ENCODE data around the gene KIF19. TPM values are rescaled to one million over a fixed set of nuclear protein-coding genes. Genes with fewer than 3 reads are reported as not detected.

The KIF19 gene
- total RNA-seq, 1 donor from 2014 or later, result 2.2 TPM

GRCh38 chr17:74387365-74388218 lies 61.6 kb downstream of the KIF19 start:
- H3K27ac Mint-ChIP-seq, result no peak overlapping the region
- H3K9me3 Mint-ChIP-seq (ENCODE audit: low read depth), result no peaks in the 10 kb centered on the region
- TF ChIP-seq, protein P1, sequence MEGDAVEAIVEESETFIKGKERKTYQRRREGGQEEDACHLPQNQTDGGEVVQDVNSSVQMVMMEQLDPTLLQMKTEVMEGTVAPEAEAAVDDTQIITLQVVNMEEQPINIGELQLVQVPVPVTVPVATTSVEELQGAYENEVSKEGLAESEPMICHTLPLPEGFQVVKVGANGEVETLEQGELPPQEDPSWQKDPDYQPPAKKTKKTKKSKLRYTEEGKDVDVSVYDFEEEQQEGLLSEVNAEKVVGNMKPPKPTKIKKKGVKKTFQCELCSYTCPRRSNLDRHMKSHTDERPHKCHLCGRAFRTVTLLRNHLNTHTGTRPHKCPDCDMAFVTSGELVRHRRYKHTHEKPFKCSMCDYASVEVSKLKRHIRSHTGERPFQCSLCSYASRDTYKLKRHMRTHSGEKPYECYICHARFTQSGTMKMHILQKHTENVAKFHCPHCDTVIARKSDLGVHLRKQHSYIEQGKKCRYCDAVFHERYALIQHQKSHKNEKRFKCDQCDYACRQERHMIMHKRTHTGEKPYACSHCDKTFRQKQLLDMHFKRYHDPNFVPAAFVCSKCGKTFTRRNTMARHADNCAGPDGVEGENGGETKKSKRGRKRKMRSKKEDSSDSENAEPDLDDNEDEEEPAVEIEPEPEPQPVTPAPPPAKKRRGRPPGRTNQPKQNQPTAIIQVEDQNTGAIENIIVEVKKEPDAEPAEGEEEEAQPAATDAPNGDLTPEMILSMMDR (IDR thresholded peaks at IDR 0.05; ENCODE audit: unreplicated experiment), result peak; percentile 20
- H3K27me3 Mint-ChIP-seq, result peaks cover 4% of the 10 kb centered on the region
- H3K4me1 Mint-ChIP-seq (ENCODE audit: low read depth), result peaks cover 11% of the 10 kb centered on the region
- no peak overlapping the region for H3K4me3 Mint-ChIP-seq (ENCODE audit: low read depth)
- no peaks in the 10 kb centered on the region for H3K36me3 Mint-ChIP-seq (ENCODE audit: insufficient read depth)
- no peak for DNase-seq (ENCODE audit: low spot score, unreplicated experiment)

DNA sequence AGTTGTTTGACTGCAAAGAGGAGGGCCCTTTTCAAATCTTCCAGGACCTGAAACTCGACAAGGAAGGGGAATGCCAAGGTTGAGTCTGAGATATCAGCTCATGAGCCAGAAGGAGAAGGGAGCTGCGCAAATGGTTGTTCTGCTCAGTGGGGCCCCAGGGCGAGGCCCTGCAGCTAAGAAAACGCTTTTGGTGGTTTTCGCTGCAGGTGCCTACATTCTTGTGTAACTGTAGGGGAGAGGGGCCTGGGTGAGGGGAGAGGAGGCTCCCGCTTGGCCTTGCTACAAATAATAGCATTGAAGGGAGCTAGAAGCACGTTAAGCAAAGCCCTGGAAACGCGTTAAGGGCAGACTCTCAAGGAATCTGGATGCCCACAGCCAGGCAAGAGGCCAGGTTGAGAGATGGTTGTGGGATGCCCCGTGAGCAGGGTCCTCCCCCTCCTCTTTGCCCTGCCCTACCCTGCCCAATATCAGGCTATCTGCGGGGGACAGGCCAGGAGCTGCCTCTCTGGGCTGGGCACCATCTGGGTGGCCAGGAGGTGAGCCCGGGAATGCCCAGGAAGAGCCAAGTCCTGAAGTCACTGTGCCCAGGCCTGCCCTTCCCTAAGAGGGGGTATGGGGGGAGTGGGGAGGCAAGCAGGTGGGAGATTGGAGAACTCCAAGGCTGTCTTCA lies 63.2 kb downstream of the KIF19 start:
- Mint-ChIP-seq H3K4me3 (ENCODE audit: low read depth) (no peak overlapping the region), H3K9me3 (ENCODE audit: low read depth) (no peaks in the 10 kb centered on the region), H3K36me3 (ENCODE audit: insufficient read depth) (no peaks in the 10 kb centered on the region), H3K27ac (peak overlapping the region; percentile 69), H3K27me3 (peaks cover 4% of the 10 kb centered on the region), H3K4me1 (ENCODE audit: low read depth) (peaks cover 11% of the 10 kb centered on the region)
- DNase-seq (ENCODE audit: low spot score, unreplicated experiment), result no peak
- TF ChIP-seq, protein P1 (IDR thresholded peaks at IDR 0.05; ENCODE audit: unreplicated experiment), result no peak

DNA sequence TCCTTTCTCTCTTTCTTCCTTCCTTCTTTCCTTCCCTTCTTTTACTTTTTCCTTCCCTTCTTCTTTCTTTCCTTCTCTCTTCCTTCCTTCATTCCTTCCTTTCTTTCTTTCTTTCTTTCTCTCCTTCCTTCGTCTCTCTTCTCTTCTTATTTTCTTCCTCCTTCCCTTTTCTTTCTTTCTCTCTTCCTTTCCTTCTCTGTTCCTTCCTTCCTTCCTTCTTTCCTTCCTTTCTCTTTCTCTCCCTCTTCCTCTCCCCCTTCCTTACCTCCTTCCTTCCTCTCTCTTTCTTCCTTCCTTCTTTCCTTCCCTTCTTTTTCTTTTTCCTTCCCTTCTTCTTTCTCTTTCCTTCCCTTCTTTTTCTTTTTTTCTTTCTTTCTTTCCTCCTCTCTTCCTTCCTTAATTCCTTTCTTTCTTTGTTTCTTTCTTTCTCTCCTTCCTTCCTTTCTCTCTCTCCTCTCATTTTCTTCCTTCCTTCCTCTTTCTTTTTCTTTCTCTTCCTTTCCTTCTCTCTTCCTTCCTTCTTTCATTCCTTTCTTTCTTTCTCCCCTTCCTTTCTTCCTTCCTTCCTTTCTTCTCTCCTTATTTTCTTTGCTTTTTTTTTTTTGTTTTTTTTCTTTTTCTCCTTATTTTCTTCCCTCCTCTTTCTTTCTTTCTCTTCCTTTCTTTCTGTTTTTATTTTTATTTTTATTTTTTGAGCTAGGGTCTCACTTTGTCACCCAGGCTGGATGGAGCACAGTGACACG lies 64.1 kb downstream of the KIF19 start:
- no peak overlapping the region for H3K27ac Mint-ChIP-seq
- no peak for DNase-seq (ENCODE audit: low spot score, unreplicated experiment)
- TF ChIP-seq, protein P1 (IDR thresholded peaks at IDR 0.05; ENCODE audit: unreplicated experiment), result no peak
- H3K4me3 Mint-ChIP-seq (ENCODE audit: low read depth), result no peak overlapping the region
- H3K36me3 Mint-ChIP-seq (ENCODE audit: insufficient read depth), result no peaks in the 10 kb centered on the region
- H3K27me3 Mint-ChIP-seq, result peaks cover 4% of the 10 kb centered on the region
- peaks cover 11% of the 10 kb centered on the region for H3K4me1 Mint-ChIP-seq (ENCODE audit: low read depth)
- no peaks in the 10 kb centered on the region for H3K9me3 Mint-ChIP-seq (ENCODE audit: low read depth)

DNA sequence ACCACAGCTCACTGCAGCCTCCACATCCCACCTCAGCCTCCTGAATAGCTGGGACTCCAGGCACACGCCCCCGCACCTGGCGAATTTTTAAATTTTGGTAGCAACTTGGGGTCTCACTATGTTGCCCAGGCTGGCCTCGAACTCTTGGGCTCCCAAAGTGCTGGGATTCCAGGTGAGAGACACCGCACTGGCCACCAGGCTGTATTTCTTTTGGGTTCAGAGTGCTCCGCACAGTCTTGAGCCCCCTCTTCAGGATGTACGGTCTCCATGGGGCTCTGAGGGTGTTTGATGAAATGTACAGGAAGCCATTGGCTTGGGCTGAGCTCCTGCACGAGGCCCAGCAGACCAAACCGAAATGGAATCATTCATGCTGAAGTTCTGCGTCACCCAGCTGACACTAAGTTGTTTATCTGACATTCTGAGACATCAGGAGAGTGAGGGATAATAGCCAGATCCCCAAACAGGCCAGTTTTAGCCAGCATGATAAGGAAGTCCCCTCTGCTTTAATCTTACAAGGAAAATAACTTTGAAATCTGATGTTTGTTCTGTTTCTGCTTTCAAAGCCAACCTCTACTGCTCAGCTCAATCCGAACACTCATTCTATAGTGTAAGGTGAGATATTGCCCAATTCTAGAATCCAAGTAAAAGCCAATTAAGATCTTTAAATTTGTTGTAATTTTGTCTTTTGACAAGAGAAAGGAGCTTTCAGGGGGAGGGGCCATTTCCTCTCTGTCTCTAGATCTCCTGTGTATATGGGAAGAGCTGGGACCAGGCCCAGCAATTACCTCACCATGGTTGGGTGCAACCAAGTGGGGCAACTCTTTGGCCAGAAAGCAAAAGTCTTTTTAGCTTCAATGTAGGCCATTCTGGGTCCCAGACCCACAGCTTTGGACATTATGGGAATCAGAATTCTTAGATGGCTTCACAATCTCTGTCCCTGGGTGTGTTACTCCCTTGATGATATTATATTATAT lies 64.9 kb downstream of the KIF19 start:
- Mint-ChIP-seq H3K9me3 (ENCODE audit: low read depth) (no peaks in the 10 kb centered on the region), H3K27me3 (peaks cover 4% of the 10 kb centered on the region), H3K36me3 (ENCODE audit: insufficient read depth) (no peaks in the 10 kb centered on the region), H3K27ac (no peak overlapping the region), H3K4me1 (ENCODE audit: low read depth) (peaks cover 11% of the 10 kb centered on the region), H3K4me3 (ENCODE audit: low read depth) (no peak overlapping the region)
- no peak for DNase-seq (ENCODE audit: low spot score, unreplicated experiment)
- TF ChIP-seq, protein P1 (IDR thresholded peaks at IDR 0.05; ENCODE audit: unreplicated experiment), result no peak

Data from progenitor cell of endocrine pancreas (in vitro differentiated cells).